Measurements from ENCODE around the gene ECSCR. TPM values are rescaled to one million over a fixed set of nuclear protein-coding genes. Genes with fewer than 3 reads are reported as not detected.
A peak's percentile ranks its signal among the peaks of the same experiment; 100 is the strongest.
"Not testable (repeated sequence)": the region's sequence is repeated elsewhere in the genome, so short reads cannot be mapped to it uniquely, and the experiment has no call there.

ECSCR gene
- total and polyA plus RNA-seq, 2 donors (not counting 3 experiments of a cell fraction or from before 2014, with no cell fraction given): 365 to 1,085 TPM

GRCh38 chr5:139443831-139444453 lies 18.6 kb downstream of the ECSCR start:
- no peaks in the 10 kb centered on the region for H4K20me1 ChIP-seq (replicated peaks; ENCODE audit: control insufficient read depth, extremely low read depth, insufficient read depth, low read length)
- FAIRE-seq (peak; percentile 83), DNase-seq (ENCODE audit: low read depth, low spot score) (peak; percentile 74)
- H3K79me2 ChIP-seq (ENCODE audit: control insufficient read depth, insufficient read depth, low read length): no peaks in the 10 kb centered on the region
- no peak overlapping the region for H3K4me3 ChIP-seq (replicated peaks in 1 of 3; ENCODE audit: insufficient read depth in 1 of 3, low read depth in 1 of 3, low read length in 3 of 3)
- H3K4me2 ChIP-seq (ENCODE audit: insufficient read depth, low read length): peak overlapping the region; percentile 71
- peak overlapping the region; percentile 94 for H3K27ac ChIP-seq (ENCODE audit: insufficient read depth, low read depth, low read length)
- CTCF ChIA-PET: interaction anchor here (0.7 to 3.6 kb wide), 4 partner anchors 21 to 128 kb away, joined by 3 to 44 read pairs (median 12); partner anchors contain the start of gene STING1
- TSS peak; percentile 47 for BruUV-seq (replicated peaks)
- POLR2A ChIA-PET: interaction anchor here (0.6 to 2.1 kb wide), 2 partner anchors 38 to 52 kb away, joined by 3 to 7 read pairs; partner anchors contain the start of gene STING1
- intact Hi-C loops (cut with micrococcal nuclease): loop anchor here (1.0 kb wide), 3 partner anchors 18 to 69 kb away; partner anchors contain the start of genes ECSCR and STING1
- no peaks in the 10 kb centered on the region for H3K9me1 ChIP-seq (replicated peaks; ENCODE audit: control insufficient read depth, extremely low read depth, insufficient read depth, low read length)
- dilution Hi-C loops (cut with MboI; ENCODE audit: extremely low pct_ligation_motif_present, low sequenced_read_pairs): no loop called here
- H3K9me3 ChIP-seq (replicated peaks; ENCODE audit: control insufficient read depth, insufficient read depth, low read length): no peaks in the 10 kb centered on the region
- peaks cover 64% of the 10 kb centered on the region for H3K4me1 ChIP-seq (ENCODE audit: control insufficient read depth, extremely low read depth, insufficient read depth, low read length)
- H3K9ac ChIP-seq (replicated peaks; ENCODE audit: extremely low read depth, insufficient read depth, low read length): peak overlapping the region; percentile 40
- TF ChIP-seq MYC (IDR thresholded peaks at IDR 0.05; ENCODE audit: low read depth, low read length): no peak
- TF ChIP-seq POLR2AphosphoS5 (IDR thresholded peaks at IDR 0.05; ENCODE audit: insufficient read depth, low read depth, low read length): peak; percentile 44
- TF ChIP-seq MAX (IDR thresholded peaks at IDR 0.05; ENCODE audit: insufficient read depth, insufficient read length): no peak
- peak; percentile 60 for TF ChIP-seq POLR2A (IDR thresholded peaks at IDR 0.05; ENCODE audit: low read depth, low read length)
- peak; percentile 9 for TF ChIP-seq JUN (IDR thresholded peaks at IDR 0.05; ENCODE audit: borderline replicate concordance, insufficient read depth, insufficient read length, low read depth)
- peak; percentile 51 for TF ChIP-seq GATA2 (IDR thresholded peaks at IDR 0.05; ENCODE audit: insufficient read depth, insufficient read length, low read depth, low read length)
- H3K36me3 ChIP-seq (ENCODE audit: control insufficient read depth in 2 of 2, extremely low read depth in 1 of 2, insufficient read depth in 2 of 2, low read length in 2 of 2): peaks cover 19 to 20% of the 10 kb centered on the region in 2 experiments
- no peaks in the 10 kb centered on the region for H3K27me3 ChIP-seq (ENCODE audit: control insufficient read depth in 2 of 2, insufficient read depth in 2 of 2, low read length in 2 of 2)
- no peak overlapping the region for H2AFZ ChIP-seq (ENCODE audit: low read depth, low read length)

GRCh38 chr5:139440416-139440815 lies 22.1 kb downstream of the ECSCR start:
- DNase-seq (ENCODE audit: low read depth, low spot score); H3K4me3 ChIP-seq (replicated peaks in 1 of 3; ENCODE audit: insufficient read depth in 1 of 3, low read depth in 1 of 3, low read length in 3 of 3); POLR2A ChIA-PET; BruUV-seq (replicated peaks); H3K9ac ChIP-seq (replicated peaks; ENCODE audit: extremely low read depth, insufficient read depth, low read length); H3K79me2 ChIP-seq (ENCODE audit: control insufficient read depth, insufficient read depth, low read length); dilution Hi-C loops (cut with MboI; ENCODE audit: extremely low pct_ligation_motif_present, low sequenced_read_pairs); H3K9me3 ChIP-seq (replicated peaks; ENCODE audit: control insufficient read depth, insufficient read depth, low read length); H3K27ac ChIP-seq (ENCODE audit: insufficient read depth, low read depth, low read length); H2AFZ ChIP-seq (ENCODE audit: low read depth, low read length); FAIRE-seq; H4K20me1 ChIP-seq (replicated peaks; ENCODE audit: control insufficient read depth, extremely low read depth, insufficient read depth, low read length); H3K4me2 ChIP-seq (ENCODE audit: insufficient read depth, low read length); H3K27me3 ChIP-seq (ENCODE audit: control insufficient read depth in 2 of 2, insufficient read depth in 2 of 2, low read length in 2 of 2); H3K9me1 ChIP-seq (replicated peaks; ENCODE audit: control insufficient read depth, extremely low read depth, insufficient read depth, low read length); intact Hi-C loops (cut with micrococcal nuclease): not testable (repeated sequence)
- Histone ChIP-seq H3K4me1 (ENCODE audit: control insufficient read depth, extremely low read depth, insufficient read depth, low read length) (peaks cover 41% of the 10 kb centered on the region), H3K36me3 (ENCODE audit: control insufficient read depth in 2 of 2, extremely low read depth in 1 of 2, insufficient read depth in 2 of 2, low read length in 2 of 2) (peaks cover 0 to 11% of the 10 kb centered on the region in 2 experiments)
- CTCF ChIA-PET: interaction anchor here (1.0 kb wide), 1 partner anchor 73 kb away, joined by 3 read pairs; no protein-coding TSS in a partner anchor
